ENCODE results near the gene BCKDHA. TPM values are rescaled to one million over a fixed set of nuclear protein-coding genes. Genes with fewer than 3 reads are reported as not detected.

BCKDHA gene
- total and polyA plus RNA-seq, 9 of the 15 experiments (the other 6 are each of a cell fraction or from before 2014, with no cell fraction given): 4.5 to 52.5 (median 14.1) TPM

- TF ChIP-seq CTBP1 (IDR thresholded peaks at IDR 0.05; ENCODE audit: borderline replicate concordance) (peak; percentile 35; the same call in 1 of the 2 replicates), TRIM28 (IDR thresholded peaks at IDR 0.05) (no peak), DIDO1 (tag; IDR thresholded peaks at IDR 0.05; ENCODE audit: low read depth) (peak; percentile 84; the same call in 1 of the 2 replicates), RAD51 (IDR thresholded peaks at IDR 0.05; ENCODE audit: borderline replicate concordance, low read depth) (peak; percentile 80), RAD21 (CRISPR knock-in tag; conservative IDR thresholded peaks at IDR 0.05 in 1 of 2, IDR thresholded peaks at IDR 0.05 in 1 of 2) (peak in 1 of 2 experiments; percentile 10; a peak in 1 of 4 replicates), SETDB1 (IDR thresholded peaks at IDR 0.05; ENCODE audit: low read length) (peak; percentile 33), RNF2 (IDR thresholded peaks at IDR 0.05) (peak; percentile 6; the same call in 1 of the 2 replicates), TCFL5 (CRISPR knock-in tag; conservative IDR thresholded peaks at IDR 0.05) (0 out of 2 replicates have a peak, but pooled peaks have one; percentile 45), E2F8 (IDR thresholded peaks at IDR 0.05; ENCODE audit: low read depth, partially characterized antibody) (peak; percentile 60), PHF8 (IDR thresholded peaks at IDR 0.05; ENCODE audit: borderline replicate concordance, low read length) (peak; percentile 86), SMAD4 (CRISPR knock-in tag; conservative IDR thresholded peaks at IDR 0.05) (peak; percentile 53), ILF3 (IDR thresholded peaks at IDR 0.05; ENCODE audit: borderline replicate concordance) (peak; percentile 63; the same call in 1 of the 2 replicates), JUN (IDR thresholded peaks at IDR 0.05; ENCODE audit: borderline replicate concordance, low read depth, low read length) (peak; percentile 87; the same call in 1 of the 2 replicates), JUN (CRISPR knock-in tag; IDR thresholded peaks at IDR 0.05; ENCODE audit: borderline replicate concordance) (no peak), JUND (IDR thresholded peaks at IDR 0.05; ENCODE audit: borderline replicate concordance, low read depth, low read length) (peak; percentile 22), JUND (tag; IDR thresholded peaks at IDR 0.05; ENCODE audit: borderline replicate concordance, low read depth, low read length) (no peak), POLR2G (IDR thresholded peaks at IDR 0.05; ENCODE audit: low read depth, low read length) (peak; percentile 88), NCOA6 (IDR thresholded peaks at IDR 0.05) (no peak), NELFE (IDR thresholded peaks at IDR 0.05; ENCODE audit: insufficient read depth, insufficient read length) (no peak), PML (IDR thresholded peaks at IDR 0.05; ENCODE audit: low read length) (peak; percentile 72), TCF3 (CRISPR knock-in tag; IDR thresholded peaks at IDR 0.05) (no peak; the same call in 1 of the 2 replicates)
- TF ChIP-seq, protein P1, sequence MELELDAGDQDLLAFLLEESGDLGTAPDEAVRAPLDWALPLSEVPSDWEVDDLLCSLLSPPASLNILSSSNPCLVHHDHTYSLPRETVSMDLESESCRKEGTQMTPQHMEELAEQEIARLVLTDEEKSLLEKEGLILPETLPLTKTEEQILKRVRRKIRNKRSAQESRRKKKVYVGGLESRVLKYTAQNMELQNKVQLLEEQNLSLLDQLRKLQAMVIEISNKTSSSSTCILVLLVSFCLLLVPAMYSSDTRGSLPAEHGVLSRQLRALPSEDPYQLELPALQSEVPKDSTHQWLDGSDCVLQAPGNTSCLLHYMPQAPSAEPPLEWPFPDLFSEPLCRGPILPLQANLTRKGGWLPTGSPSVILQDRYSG (tag; conservative IDR thresholded peaks at IDR 0.05; ENCODE audit: low read depth): no peak
- TF ChIP-seq, protein P2, sequence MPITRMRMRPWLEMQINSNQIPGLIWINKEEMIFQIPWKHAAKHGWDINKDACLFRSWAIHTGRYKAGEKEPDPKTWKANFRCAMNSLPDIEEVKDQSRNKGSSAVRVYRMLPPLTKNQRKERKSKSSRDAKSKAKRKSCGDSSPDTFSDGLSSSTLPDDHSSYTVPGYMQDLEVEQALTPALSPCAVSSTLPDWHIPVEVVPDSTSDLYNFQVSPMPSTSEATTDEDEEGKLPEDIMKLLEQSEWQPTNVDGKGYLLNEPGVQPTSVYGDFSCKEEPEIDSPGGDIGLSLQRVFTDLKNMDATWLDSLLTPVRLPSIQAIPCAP (CRISPR knock-in tag; IDR thresholded peaks at IDR 0.05; ENCODE audit: borderline replicate concordance): no peak
Measured at GRCh38 chr19:41397086-41398049, at the start of gene BCKDHA, which contains the start of gene EXOSC5 (continued).

All from K562 (cell line).